NCI-H748 treated with DMSO at 0.1 percent for 48 hours (cell line): ENCODE measurements around the gene SPATA6.
"Not testable (repeated sequence)": the region's sequence is repeated elsewhere in the genome, so short reads cannot be mapped to it uniquely, and the experiment has no call there.

Source experiments
- DNase-seq: peaks from one replicate; lab custom pipeline; 2025; lab: John Stamatoyannopoulos, UW

Gene SPATA6

GRCh38 chr1:48471691-48472576, at the start of gene SPATA6:
SPATA6 (minus strand) TSS chr1:48472204; CDS start chr1:48472008, 196 bp downstream.
- DNase-seq, result peak; percentile 93

- not testable (repeated sequence) for DNase-seq
These were observed 47.9 kb upstream of the SPATA6 start for GRCh38 chr1:48519896-48520295.

DNA sequence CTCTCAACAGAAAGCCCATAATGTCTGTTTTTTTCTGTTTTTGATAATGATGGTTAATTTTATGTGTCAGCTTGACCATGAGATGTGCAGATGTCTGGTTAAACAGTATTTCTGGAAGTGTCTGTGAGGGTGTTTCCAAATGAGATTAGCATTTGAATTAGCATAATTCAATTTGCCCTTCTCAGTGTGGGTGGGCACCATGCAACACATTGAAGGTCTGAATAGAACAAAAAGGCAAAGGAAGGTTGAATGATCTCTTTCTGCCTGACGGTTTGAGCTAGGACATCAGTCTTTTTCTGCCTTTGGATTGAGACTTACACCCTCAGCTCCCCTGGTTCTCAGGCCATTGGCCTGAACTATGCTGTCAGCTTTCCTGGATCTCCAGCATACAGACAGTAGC, 34.9 kb upstream of the SPATA6 start:
- DNase-seq, result no peak

GRCh38 chr1:48500541-48501450, 28.8 kb upstream of the SPATA6 start:
- no peak for DNase-seq

GRCh38 chr1:48499211-48499735, 27.3 kb upstream of the SPATA6 start:
- DNase-seq, result no peak

- DNase-seq, result peak; percentile 64
These were observed 26.2 kb upstream of the SPATA6 start for GRCh38 chr1:48498096-48498791.

- DNase-seq, result no peak
These were observed 23.9 kb upstream of the SPATA6 start for GRCh38 chr1:48495911-48496310.

DNA sequence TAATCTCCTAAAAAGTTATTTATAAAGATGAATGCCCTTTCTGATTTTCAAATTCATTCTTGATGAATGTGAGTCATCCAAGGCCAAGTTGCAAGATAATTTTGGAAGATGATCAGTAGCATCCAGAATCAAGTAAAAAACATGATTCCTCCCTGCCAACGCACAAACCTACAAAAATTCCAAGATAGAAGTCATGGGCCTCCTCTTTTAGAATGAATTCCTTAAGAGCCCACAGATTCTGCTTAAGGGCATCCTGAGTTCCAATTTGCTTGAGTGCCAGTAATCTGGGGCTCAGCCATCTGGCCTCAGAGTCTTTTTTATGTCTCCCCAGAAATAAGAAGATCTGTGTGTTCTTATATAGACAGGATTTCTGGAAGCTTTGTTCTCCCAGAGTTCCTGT, 23.2 kb upstream of the SPATA6 start:
- no peak for DNase-seq

GRCh38 chr1:48493970-48494769, 22.2 kb upstream of the SPATA6 start:
- no peak for DNase-seq

GRCh38 chr1:48493041-48493440, 21.0 kb upstream of the SPATA6 start:
- no peak for DNase-seq

DNA sequence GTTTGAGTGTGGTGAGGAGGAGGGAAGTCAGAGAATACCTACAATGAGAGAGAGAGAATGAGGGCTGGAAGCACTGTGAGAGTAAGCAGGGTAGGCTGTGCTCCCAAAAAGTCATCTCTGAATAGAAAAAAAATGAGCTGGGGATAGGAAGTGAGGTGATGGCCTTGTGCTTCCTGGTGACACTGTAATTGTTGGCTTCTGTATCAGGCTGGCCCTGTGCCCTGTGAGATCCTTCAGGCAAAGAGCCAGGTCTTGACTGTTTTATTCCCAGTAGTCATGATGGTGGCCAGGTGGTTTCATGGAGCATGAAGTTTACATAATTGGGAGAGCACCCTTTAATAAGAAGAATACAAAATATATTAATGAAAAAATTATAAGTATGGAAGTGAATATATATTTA, 20.4 kb upstream of the SPATA6 start:
- no peak for DNase-seq

- DNase-seq, result no peak
These were observed 16.7 kb upstream of the SPATA6 start for GRCh38 chr1:48488721-48489120.

DNA sequence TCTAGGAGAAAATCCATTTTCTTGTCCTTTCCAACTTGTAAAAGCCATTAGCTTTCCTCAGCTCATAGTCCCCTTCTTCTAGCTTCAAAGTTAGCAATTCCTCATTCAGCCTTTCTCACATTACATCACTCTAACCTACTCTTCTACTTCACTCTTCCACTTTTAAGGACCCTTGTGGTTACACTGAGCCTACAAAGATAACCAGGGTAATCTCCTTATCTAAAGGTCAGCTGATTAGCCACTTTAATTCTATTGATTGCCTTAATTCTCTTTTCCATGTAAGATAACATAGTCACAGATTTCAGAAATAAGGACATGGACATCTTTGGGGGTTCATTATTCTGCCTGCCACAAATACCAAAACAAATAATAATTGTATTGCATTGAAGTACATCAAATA, 8.5 kb upstream of the SPATA6 start:
- no peak for DNase-seq

DNA sequence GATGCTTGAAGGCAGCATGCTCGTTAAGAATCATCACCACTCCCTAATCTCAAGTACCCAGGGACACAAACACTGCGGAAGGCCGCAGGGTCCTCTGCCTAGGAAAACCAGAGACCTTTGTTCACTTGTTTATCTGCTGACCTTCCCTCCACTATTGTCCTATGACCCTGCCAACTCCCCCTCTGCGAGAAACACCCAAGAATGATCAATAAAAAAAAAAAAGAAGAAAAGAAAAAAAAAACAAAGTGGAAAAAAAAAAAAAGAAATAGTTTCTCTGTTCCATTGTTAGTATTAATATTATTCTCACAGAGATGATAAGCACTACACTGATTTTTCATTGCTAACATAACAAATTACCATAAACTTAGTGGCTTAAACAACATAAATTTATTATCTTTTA, 8.0 kb upstream of the SPATA6 start:
- not testable (repeated sequence) for DNase-seq

DNA sequence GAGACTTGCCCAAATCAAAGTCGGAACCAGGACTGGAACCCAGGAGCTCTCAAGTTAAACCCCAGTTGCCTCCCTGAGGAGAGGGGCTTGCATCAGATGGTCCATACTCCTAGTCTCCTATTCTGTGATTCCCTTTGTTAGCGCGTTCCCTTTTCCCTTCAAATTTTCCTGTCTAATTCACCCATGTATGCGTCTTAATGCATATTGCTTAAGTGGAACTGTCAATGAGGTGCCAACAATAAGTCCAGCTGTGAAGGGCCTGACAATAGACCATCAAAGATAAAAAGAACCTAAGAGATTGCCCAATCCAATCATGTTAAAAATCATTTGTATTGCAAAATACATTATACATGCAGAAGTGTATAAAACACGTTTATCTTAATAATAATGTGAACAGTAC, 634 bp upstream of the SPATA6 start:
- peak; percentile 52 for DNase-seq

DNA sequence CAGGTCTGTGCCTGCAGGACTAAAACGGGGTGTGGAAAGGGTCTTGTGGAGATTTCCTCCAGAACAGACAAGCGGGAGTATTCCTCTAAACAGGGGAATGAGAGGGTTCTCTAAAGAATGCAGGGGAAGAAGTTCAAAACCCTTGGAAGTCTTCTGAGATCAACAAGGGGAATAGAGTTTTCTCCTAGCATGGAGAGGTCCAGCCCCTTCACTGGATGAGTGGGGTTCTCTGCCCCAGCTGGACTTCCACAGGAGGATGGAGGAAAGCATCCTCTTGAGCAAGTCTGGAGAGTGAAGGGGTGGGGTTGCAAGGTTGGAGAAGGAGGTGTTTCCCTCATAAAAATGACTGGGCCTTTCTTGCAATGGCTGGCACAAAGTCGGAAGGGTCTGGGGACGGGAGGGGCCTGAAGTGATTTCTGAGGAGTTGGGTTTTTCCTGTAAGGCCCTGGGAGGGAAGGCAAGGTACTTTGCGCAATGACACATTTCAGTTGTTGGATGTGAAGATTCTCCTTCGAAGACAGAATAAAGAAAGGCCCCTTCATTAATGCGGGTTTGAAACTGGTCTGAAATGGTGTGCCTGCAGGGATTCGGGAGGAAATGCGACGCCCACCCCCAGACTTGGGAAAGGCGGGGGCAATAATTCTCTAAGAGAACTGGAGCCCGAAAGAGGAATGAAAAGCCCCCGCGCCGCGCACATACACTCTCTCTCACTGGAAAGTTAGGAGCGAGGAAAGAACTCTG, 884 bp downstream of the SPATA6 start:
- DNase-seq, result peak; percentile 18

- peak; percentile 33 for DNase-seq
These were observed 1.5 kb downstream of the SPATA6 start for GRCh38 chr1:48470481-48470855.

- DNase-seq, result no peak
These were observed 2.2 kb downstream of the SPATA6 start for GRCh38 chr1:48469616-48470480.

- DNase-seq, result no peak
These were observed 5.4 kb downstream of the SPATA6 start for GRCh38 chr1:48466594-48466993.
